ENCODE data around the gene RAD54L2. TPM values are rescaled to one million over a fixed set of nuclear protein-coding genes. Genes with fewer than 3 reads are reported as not detected.

Gene RAD54L2
- total and polyA plus RNA-seq, 9 of the 15 experiments (the other 6 are each of a cell fraction or from before 2014, with no cell fraction given): 1.3 to 12.2 (median 5.4) TPM

DNA sequence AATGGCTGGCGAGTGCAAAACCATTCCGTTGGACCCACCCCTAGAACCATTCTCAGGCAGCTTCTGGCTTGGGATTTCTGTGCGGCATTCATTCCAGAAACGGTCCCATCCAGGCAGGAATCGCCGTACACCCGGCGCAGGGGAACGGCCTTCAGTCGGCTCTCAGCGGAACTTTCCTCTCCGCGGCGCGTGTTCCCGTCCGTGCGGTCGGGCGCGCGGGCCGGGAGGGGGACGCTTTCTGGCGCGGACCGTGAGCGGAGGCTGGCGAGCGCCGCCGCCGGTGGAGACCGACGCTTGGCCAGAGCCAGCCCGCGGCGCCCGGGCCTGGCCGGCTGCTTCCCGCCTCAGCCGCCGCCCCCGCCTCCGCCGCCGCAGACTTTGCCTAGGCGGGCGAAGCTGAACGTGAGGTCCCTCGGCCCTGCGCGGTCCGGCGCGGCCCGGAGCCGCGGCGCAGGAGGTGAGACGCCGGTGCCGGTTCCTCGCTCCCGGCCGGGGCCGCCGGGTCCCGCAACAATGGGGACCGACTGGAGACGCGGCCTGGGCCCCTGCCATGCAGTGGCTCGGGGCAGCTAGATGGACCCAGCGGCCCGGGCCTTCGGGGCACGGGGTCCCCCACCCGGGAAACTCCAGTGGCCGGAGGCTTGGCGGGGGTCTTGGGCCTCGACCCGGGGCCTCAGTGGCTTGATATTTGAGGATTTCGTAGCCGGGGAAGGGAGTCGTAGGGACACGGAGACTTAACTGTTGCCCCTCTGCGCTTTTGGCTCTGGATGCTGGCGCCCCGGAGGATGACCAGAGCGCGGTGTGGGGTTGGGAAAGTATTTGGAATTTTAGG is at the start of gene RAD54L2 (continued):
- TF ChIP-seq ELF1 (tag; IDR thresholded peaks at IDR 0.05): no peak; the same call in 1 of the 2 replicates
- no peak for TF ChIP-seq HOXB6 (CRISPR knock-in tag; IDR thresholded peaks at IDR 0.05; ENCODE audit: borderline replicate concordance)
- no peak for TF ChIP-seq RUNX1 (IDR thresholded peaks at IDR 0.05; ENCODE audit: low read depth)
- no peak for TF ChIP-seq CC2D1A (IDR thresholded peaks at IDR 0.05)
- TF ChIP-seq DIDO1 (tag; IDR thresholded peaks at IDR 0.05; ENCODE audit: low read depth): peak; percentile 89
- TF ChIP-seq, protein P1, sequence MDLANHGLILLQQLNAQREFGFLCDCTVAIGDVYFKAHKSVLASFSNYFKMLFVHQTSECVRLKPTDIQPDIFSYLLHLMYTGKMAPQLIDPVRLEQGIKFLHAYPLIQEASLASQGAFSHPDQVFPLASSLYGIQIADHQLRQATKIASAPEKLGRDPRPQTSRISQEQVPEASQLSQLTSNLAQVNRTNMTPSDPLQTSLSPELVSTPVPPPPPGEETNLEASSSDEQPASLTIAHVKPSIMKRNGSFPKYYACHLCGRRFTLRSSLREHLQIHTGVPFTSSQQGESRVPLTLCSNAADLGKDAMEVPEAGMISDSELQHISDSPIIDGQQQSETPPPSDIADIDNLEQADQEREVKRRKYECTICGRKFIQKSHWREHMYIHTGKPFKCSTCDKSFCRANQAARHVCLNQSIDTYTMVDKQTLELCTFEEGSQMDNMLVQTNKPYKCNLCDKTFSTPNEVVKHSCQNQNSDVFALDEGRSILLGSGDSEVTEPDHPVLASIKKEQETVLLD (IDR thresholded peaks at IDR 0.05): no peak
- TF ChIP-seq, protein P2, sequence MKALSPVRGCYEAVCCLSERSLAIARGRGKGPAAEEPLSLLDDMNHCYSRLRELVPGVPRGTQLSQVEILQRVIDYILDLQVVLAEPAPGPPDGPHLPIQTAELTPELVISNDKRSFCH (CRISPR knock-in tag; IDR thresholded peaks at IDR 0.05): no peak
- TF ChIP-seq, protein P2 (tag; IDR thresholded peaks at IDR 0.05): peak; percentile 74
- TF ChIP-seq, protein P3, sequence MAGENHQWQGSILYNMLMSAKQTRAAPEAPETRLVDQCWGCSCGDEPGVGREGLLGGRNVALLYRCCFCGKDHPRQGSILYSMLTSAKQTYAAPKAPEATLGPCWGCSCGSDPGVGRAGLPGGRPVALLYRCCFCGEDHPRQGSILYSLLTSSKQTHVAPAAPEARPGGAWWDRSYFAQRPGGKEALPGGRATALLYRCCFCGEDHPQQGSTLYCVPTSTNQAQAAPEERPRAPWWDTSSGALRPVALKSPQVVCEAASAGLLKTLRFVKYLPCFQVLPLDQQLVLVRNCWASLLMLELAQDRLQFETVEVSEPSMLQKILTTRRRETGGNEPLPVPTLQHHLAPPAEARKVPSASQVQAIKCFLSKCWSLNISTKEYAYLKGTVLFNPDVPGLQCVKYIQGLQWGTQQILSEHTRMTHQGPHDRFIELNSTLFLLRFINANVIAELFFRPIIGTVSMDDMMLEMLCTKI (IDR thresholded peaks at IDR 0.05; ENCODE audit: partially characterized antibody): no peak
- peak; percentile 97 for TF ChIP-seq GTF2E2 (tag; IDR thresholded peaks at IDR 0.05)
- TF ChIP-seq TSHZ1 (CRISPR knock-in tag; IDR thresholded peaks at IDR 0.05): no peak
- TF ChIP-seq SREBF1 (IDR thresholded peaks at IDR 0.05; ENCODE audit: borderline replicate concordance, low read depth, low read length): 0 out of 2 replicates have a peak, but pooled peaks have one; percentile 60
- TF ChIP-seq RBM39 (optimal IDR thresholded peaks at IDR 0.05; ENCODE audit: low read depth, low read length): no peak
- 0 out of 2 replicates have a peak, but pooled peaks have one; percentile 30 for TF ChIP-seq HNRNPL (IDR thresholded peaks at IDR 0.05; ENCODE audit: low read depth, low read length)
- TF ChIP-seq ATF1 (CRISPR knock-in tag; IDR thresholded peaks at IDR 0.05): no peak
- TF ChIP-seq ATF1 (tag; IDR thresholded peaks at IDR 0.05): peak; percentile 48
- no peak for TF ChIP-seq MLX (CRISPR knock-in tag; conservative IDR thresholded peaks at IDR 0.05)
- TF ChIP-seq CBFB (CRISPR knock-in tag; IDR thresholded peaks at IDR 0.05): peak; percentile 89

Measured in K562 (cell line).